ENCODE measurements around the gene SPTLC2.

- TF ChIP-seq CTCF (IDR thresholded peaks at IDR 0.05) (no peak), POLR2A (IDR thresholded peaks at IDR 0.05) (no peak)
Measured at GRCh38 chr14:77508876-77509275, 107.6 kb downstream of the SPTLC2 start.

Data from body of pancreas (tissue), 4 donors.